ENCODE data around the gene DPH7.

GRCh38 chr9:137506274-137506673, 72.5 kb downstream of the DPH7 start:
- TF ChIP-seq CTCF (IDR thresholded peaks at IDR 0.05): no peak
- no peak for TF ChIP-seq POLR2A (IDR thresholded peaks at IDR 0.05)

All from tibial nerve (tissue), 3 donors.